ENCODE data around the gene SWI5.

SWI5 gene

DNA sequence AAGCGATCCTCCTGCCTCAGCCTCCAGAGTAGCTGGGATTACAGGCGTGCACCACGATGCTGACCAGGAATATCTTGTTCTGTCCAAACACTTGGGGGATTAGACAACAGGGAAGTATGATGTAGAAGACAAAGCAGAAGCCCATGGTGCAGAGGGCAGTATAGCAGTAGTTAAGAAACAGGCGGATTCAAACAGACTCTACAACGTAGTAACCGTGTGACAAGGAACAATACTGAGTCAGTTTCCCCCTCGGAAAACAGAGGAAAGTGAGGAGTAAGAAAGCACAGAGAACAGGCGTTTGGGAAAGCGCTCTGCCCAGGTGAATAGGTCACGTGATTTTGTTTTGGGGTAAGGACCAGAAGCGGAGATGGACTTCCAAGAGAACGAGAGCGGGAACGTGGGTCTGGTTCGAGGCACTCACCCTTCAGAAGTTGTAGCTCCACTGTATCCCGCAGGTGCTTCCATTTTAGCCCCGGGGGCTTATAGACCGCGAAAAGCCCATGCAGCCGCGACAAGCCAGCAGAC lies 45.9 kb downstream of the SWI5 start:
- no peak for DNase-seq

GRCh38 chr9:128322404-128323211 lies 46.5 kb downstream of the SWI5 start, which contains the start of the genes COQ4 and TRUB2:
Gene COQ4 (plus strand): TSS chr9:128322839. CDS start chr9:128322859, 20 bp downstream.
Gene TRUB2 (minus strand): TSS chr9:128322447. CDS start chr9:128322408, 39 bp downstream.
- DNase-seq = peak; percentile 90

- DNase-seq = no peak
These were observed 47.2 kb downstream of the SWI5 start for GRCh38 chr9:128323212-128323730.

DNA sequence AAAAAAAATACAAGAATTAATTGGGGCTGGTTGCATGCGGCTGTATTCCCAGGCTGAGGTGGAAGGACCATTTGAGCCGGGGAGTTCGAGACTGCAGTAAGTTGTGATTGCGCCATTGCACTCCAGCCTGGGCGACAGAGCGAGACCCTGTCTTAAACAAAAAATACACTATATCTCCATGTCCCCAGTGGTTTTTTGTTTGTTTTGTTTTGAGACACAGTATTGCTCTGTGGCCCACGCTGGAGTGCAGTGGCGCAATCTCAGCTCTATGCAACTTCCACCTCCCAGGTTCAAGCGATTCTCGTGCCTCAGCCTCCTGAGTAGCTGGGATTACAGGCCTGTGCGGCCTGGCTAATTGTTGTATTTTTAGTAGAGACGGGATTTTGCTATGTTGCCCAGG lies 47.7 kb downstream of the SWI5 start:
- no peak for DNase-seq

DNA sequence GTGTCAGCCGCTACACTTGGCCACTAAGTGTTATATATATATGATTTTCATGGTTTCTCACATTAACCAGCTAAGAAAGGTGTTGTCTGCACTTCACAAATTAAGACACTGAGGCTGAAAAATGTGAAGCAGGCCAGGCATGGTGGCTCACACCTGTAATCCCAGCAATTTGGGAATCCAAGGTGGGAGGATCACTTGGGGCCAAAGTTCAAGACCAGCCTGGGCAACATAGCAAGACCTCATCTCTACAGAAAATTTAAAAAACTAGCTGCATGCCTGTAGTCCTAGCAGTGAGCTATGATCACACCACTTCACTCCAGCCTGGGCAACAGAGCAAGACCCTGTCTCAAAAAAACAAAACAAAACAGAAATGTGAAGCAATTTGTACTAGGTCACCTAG lies 48.3 kb downstream of the SWI5 start:
- no peak for DNase-seq

DNA sequence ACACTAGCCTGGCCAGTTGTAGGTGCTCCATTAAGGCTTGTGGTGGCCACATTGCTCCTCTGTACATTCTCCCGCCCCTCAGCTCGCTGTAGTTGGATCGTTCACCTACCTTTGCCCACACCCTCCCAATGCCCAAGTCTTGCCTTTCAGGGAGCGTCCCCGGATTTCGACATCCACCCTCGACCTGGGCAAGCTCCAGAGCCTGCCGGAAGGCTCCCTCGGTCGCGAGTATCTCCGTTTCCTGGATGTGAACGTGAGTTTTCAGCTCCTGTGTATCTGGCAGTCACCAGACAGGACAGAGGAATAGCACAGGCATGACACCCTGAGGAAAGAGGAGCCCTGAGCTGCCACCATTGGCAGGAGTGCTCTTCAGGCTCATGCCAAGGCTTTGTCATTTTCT lies 49.6 kb downstream of the SWI5 start:
- DNase-seq = no peak

DNA sequence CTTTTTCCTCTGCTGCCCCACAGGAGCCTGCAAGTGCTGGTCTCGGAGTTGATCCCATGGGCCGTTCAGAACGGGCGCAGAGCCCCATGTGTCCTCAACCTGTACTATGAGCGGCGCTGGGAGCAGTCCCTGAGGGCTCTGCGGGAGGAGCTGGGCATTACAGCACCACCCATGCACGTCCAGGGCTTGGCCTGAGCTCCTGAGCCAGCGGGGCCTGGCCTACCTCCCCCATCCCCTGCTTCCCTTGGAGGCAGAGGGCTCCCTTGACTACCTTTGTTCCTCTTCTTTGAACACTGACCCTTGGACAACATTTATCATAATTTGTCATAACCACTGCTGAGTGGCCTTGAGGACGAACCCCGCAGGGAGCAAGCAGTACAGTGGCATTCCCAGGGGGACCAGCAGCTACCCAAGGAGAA lies 57.4 kb downstream of the SWI5 start:
- no peak for DNase-seq

DNA sequence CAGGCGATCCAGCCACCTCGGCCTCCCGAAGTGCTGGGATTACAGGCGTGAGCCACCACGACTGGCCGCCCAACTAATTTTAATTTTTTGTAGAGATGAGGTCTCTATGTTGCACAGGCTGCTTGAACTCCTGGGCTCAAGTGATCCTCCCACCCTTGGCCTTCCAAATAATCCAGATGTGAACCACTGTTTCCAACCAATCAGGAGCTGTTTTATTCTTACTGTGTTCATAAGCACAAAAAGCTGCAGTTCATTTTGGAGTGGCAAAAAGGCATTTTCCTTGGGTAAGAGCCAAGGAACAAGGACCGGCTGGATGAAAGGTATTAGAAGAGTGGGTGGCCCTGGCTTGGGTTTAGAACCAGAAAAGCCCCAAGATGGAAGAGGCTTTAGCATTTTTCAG lies 59.1 kb downstream of the SWI5 start:
- no peak for DNase-seq

DNA sequence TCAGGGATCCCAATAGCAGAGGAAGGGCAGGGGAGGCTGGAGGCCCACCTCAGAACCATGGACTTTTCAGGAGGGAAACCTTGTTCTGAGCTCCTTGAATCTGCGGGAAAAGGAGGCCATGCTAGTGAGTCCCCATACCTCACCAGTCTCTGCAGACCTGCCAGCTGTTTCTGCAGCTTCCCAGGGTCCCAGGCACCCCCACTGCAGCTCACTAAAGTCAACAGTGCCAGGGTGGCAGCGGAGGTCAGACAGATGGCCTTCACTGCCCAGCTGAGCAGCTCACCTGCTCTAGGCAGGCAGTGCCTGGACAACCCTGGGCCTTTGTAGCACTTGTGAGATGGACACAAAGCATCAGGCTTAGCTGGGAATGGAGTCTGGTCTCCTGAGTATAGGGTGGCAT lies 59.8 kb downstream of the SWI5 start:
- DNase-seq = no peak

GRCh38 chr9:128337936-128338335 lies 61.9 kb downstream of the SWI5 start:
- DNase-seq = no peak

Data from activated T-cell treated with anti-CD3 and anti-CD28 coated beads, Interleukin-2, amount 50 U/mL, for 1 hour (primary cell).